Body of pancreas (tissue), 4 donors: ENCODE data around the gene RAB3B. TPM values are rescaled to one million over a fixed set of nuclear protein-coding genes. Genes with fewer than 3 reads are reported as not detected.

Experiments used
- ATAC-seq: fragments of 150-250 bp; one replicate; pipeline ENCODE4 v1.9.1; 2016
- DNase-seq, 4 donors: peaks; one replicate each; pipeline ENCODE4 v3.0.0-alpha.2; 2019
- H3K27ac ChIP-seq, 4 donors: fragments of 200-600 bp; sonication (generic); 1 replicate in 3 of 4; 2 replicates in 1 of 4; pipeline versions ENCODE4 v1.5.1 to v1.6.1; 2016 to 2019; ENCODE audit warnings: mild to moderate bottlenecking in 1 of 4, mixed read lengths in 1 of 4, moderate library complexity in 1 of 4
- H3K27me3 ChIP-seq, 2 donors: fragments of 200-600 bp; sonication (generic); one replicate each; pipeline ENCODE4 v1.6.0; 2016; ENCODE audit warnings: mild to moderate bottlenecking in 1 of 2
- H3K36me3 ChIP-seq, 2 donors: fragments of 200-600 bp; sonication (generic); replicated peaks in 1 of 2; 2 replicates each; pipeline ENCODE4 v1.5.1; 2016; ENCODE audit warnings: low read depth in 2 of 2; ENCODE audit not compliant: insufficient read depth in 1 of 2
- H3K4me1 ChIP-seq: fragments of 200-600 bp; sonication (generic); one replicate; pipeline ENCODE4 v1.6.0; 2016
- H3K4me3 ChIP-seq, 2 donors: fragments of 200-600 bp; sonication (generic); 1 replicate in 1 of 2; 2 replicates in 1 of 2; pipeline ENCODE4 v1.5.1; 2016 to 2019
- H3K9me3 ChIP-seq, 3 donors: fragments of 200-600 bp; sonication (generic); 1 replicate in 2 of 3; 2 replicates in 1 of 3; pipeline ENCODE4 v1.5.1; 2016
- POLR2A ChIP-seq, 3 donors: fragments of 450-650 bp; IDR thresholded peaks; one replicate each; pipeline ENCODE4 v1.6.1; 2016; ENCODE audit warnings: antibody characterized with exemption in 3 of 3, mild to moderate bottlenecking in 2 of 3
- WGBS, 2 donors: methylation state at CpG; one replicate each; pipeline ENCODE4 v1.1.5; 2017; 5-methylcytosine and 5-hydroxymethylcytosine counted together
- intact Hi-C: fragments of 100-400 bp; cut with DNase I; formaldehyde crosslinking; loops from one replicate; pipeline ENCODE4 v1.15.1; 2023
- total RNA-seq, 2 donors: library from RNA; depleted of rRNA; stranded (reverse); fragments of >200 nt; gene quantifications; one replicate each; pipeline ENCODE4 v1.1.0, GENCODE V29; 2016
- TF ChIP-seq, protein P1 (sequence below), 7 experiments: fragments of 450-650 bp in 4 of 7; fragments of 200-600 bp in 3 of 7; sonication (generic) in 3 of 7; IDR thresholded peaks; one replicate each; pipeline ENCODE4 v1.5.1; 2016 to 2019; ENCODE audit warnings: antibody characterized with exemption in 7 of 7

RAB3B gene
- total RNA-seq, 2 donors from 2014 or later = 1.3 to 2.9 TPM

DNA sequence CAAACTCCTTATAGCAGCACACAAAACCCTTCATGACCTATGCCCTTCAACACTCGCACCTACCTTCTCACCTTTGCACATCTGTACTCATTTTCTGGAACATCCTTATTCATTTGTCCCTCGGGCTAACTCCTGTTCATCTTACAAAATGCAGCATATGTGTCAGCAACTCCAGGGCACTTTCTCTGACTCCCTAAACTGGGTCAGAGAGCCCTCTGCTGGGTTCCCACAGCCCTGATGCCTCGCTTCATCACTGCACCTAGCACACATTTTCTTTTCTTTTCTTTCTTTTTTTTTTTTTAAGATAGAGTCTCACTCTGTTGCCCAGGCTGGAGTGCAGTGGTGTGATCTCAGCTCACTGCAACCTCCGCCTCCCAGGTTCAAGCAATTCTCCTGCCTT, 54.0 kb downstream of the RAB3B start:
- intact Hi-C loops = no loop called here
- no peak for DNase-seq
- Histone ChIP-seq H3K36me3 (no peaks in the 10 kb centered on the region), H3K4me3 (no peak overlapping the region), H3K9me3 (peaks cover 0 to 9% (median 0%) of the 10 kb centered on the region in 3 donors), H3K27ac (no peak overlapping the region), H3K27me3 (no peaks in the 10 kb centered on the region), H3K4me1 (no peaks in the 10 kb centered on the region)
- TF ChIP-seq, protein P1, sequence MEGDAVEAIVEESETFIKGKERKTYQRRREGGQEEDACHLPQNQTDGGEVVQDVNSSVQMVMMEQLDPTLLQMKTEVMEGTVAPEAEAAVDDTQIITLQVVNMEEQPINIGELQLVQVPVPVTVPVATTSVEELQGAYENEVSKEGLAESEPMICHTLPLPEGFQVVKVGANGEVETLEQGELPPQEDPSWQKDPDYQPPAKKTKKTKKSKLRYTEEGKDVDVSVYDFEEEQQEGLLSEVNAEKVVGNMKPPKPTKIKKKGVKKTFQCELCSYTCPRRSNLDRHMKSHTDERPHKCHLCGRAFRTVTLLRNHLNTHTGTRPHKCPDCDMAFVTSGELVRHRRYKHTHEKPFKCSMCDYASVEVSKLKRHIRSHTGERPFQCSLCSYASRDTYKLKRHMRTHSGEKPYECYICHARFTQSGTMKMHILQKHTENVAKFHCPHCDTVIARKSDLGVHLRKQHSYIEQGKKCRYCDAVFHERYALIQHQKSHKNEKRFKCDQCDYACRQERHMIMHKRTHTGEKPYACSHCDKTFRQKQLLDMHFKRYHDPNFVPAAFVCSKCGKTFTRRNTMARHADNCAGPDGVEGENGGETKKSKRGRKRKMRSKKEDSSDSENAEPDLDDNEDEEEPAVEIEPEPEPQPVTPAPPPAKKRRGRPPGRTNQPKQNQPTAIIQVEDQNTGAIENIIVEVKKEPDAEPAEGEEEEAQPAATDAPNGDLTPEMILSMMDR (IDR thresholded peaks at IDR 0.05) = no peak
- no peak for TF ChIP-seq POLR2A (IDR thresholded peaks at IDR 0.05)
- ATAC-seq = no peak
- 75 to 76% methylated on average over 3 to 4 of the region's 4 CpGs for WGBS, 2 donors

DNA sequence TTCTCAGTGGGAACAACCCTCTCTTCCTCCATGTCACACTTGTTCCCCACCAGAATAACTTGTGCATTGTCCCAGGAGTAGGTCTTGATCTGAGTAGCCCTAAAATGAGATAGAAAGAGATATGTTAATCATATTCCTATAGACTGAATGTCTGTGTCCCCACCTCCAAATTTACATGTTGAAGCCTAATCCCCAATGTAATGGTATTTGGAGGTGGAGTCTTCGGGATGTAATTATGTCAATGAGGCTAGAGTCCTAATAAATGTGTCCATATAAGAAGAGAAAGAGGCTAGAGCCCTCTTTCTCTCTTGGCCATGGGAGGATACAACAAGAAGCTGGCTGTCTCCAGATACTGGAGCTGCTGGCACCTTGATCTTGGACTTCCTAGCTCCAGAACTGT, 57.2 kb downstream of the RAB3B start:
- TF ChIP-seq, protein P1 (IDR thresholded peaks at IDR 0.05) = no peak
- TF ChIP-seq POLR2A (IDR thresholded peaks at IDR 0.05) = no peak
- no peak overlapping the region for H3K27ac ChIP-seq
- intact Hi-C loops = no loop called here
- H3K4me3 ChIP-seq = no peak overlapping the region
- DNase-seq = no peak
- no peaks in the 10 kb centered on the region for H3K36me3 ChIP-seq
- no peak for ATAC-seq
- WGBS, 2 donors = 75 to 100% methylated on average over 1 of the region's 1 CpG
- H3K9me3 ChIP-seq = no peaks in the 10 kb centered on the region
- H3K27me3 ChIP-seq = no peaks in the 10 kb centered on the region
- H3K4me1 ChIP-seq = no peaks in the 10 kb centered on the region

DNA sequence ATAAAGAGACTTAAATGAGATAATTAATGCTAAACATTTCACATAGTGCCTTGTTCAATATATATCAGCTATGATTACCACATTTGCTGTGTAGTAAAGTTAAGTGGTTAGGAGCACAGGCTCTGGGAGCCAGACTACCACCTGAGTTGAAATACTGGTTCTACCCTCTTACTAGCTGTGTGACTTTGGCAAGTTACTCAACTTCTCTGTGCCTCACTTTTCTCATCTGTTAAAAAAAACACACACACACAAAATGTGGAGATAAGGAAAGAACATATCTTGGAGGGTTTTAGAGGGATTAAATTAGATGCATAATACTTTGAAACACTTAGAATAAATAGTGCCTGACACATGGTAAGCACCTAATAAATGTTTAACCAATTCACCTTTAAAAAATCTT, 60.2 kb downstream of the RAB3B start:
- Histone ChIP-seq H3K27me3 (no peaks in the 10 kb centered on the region), H3K4me1 (no peaks in the 10 kb centered on the region), H3K36me3 (no peaks in the 10 kb centered on the region), H3K4me3 (no peak overlapping the region), H3K9me3 (no peaks in the 10 kb centered on the region), H3K27ac (no peak overlapping the region)
- intact Hi-C loops = no loop called here
- ATAC-seq (no peak), DNase-seq (no peak)
- TF ChIP-seq POLR2A (IDR thresholded peaks at IDR 0.05) = no peak
- TF ChIP-seq, protein P1 (IDR thresholded peaks at IDR 0.05) = no peak

DNA sequence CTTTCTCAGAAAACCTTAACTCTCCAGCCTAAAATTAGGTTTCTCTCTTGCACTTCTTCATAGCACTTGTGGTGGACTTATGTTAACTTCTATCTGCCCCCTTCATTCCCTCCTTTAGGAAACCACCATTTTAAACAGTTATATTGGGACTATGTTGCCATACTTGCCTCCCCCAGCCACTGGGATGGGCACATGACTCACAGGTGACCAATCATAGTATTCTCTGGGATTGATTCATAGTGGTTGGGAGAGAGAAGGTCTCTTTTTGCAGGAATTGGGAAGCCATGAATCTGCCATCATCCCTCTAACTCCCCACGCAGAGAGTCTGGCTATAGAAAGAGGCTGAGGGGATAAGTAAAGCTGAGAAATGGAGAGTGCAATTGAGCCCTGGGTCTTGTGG, 61.6 kb downstream of the RAB3B start:
- no peak overlapping the region for H3K27ac ChIP-seq
- intact Hi-C loops = no loop called here
- ATAC-seq (no peak), DNase-seq (no peak)
- H3K9me3 ChIP-seq = no peaks in the 10 kb centered on the region
- no peaks in the 10 kb centered on the region for H3K36me3 ChIP-seq
- no peak for TF ChIP-seq POLR2A (IDR thresholded peaks at IDR 0.05)
- TF ChIP-seq, protein P1 (IDR thresholded peaks at IDR 0.05) = no peak
- H3K4me1 ChIP-seq = no peaks in the 10 kb centered on the region
- H3K27me3 ChIP-seq = no peaks in the 10 kb centered on the region
- 67 to 84% methylated on average over 1 of the region's 1 CpG for WGBS, 2 donors
- H3K4me3 ChIP-seq = no peak overlapping the region

DNA sequence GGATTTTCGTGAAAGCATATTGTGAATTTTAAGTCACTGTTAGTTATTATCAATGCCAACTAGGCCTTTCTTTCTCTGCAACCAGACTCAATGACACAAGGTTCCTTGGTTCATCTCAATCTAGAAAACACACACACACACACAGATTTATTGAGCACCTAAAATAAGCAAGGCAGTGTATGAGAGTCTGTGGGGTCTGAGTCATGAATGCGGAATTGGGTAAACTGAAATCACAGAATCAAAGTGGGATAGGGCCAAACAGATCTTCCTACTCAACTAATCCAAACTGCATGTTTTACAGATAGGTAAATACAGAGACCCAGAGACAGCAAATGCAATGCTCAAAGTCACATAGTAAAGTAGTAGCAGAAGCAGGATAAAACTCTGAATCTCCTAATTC, 63.5 kb downstream of the RAB3B start:
- Histone ChIP-seq H3K36me3 (no peaks in the 10 kb centered on the region), H3K4me3 (no peak overlapping the region), H3K9me3 (no peaks in the 10 kb centered on the region), H3K4me1 (no peaks in the 10 kb centered on the region), H3K27ac (no peak overlapping the region), H3K27me3 (no peaks in the 10 kb centered on the region)
- no peak for DNase-seq
- WGBS, 2 donors = 79 to 85% methylated on average over 2 of the region's 2 CpGs
- TF ChIP-seq POLR2A (IDR thresholded peaks at IDR 0.05) = no peak
- TF ChIP-seq, protein P1 (IDR thresholded peaks at IDR 0.05) = no peak
- intact Hi-C loops = no loop called here
- no peak for ATAC-seq
